ENCODE data around the gene LCE2C.

Gene LCE2C

DNA sequence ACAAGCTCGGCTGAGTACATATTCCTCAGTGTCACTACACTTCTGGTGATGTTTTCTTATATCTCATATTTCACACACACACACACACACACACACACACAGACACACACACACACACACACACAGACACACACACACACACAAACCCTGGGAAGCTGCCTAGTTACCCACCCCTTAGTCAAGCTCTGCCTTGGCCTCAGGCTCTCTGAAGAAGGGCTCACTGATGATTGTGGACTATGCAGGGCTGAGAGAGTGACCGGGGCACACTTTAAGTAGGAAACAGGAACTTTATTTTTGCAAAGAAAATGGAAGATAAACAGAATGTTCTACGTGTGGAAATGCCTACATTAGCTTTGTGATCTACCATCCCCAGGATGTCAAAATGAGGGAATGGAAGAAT lies 31.1 kb upstream of the LCE2C start:
- no peak for TF ChIP-seq EZH2phosphoT487 (IDR thresholded peaks at IDR 0.05; ENCODE audit: borderline replicate concordance, low read length)
- TF ChIP-seq, protein P1, sequence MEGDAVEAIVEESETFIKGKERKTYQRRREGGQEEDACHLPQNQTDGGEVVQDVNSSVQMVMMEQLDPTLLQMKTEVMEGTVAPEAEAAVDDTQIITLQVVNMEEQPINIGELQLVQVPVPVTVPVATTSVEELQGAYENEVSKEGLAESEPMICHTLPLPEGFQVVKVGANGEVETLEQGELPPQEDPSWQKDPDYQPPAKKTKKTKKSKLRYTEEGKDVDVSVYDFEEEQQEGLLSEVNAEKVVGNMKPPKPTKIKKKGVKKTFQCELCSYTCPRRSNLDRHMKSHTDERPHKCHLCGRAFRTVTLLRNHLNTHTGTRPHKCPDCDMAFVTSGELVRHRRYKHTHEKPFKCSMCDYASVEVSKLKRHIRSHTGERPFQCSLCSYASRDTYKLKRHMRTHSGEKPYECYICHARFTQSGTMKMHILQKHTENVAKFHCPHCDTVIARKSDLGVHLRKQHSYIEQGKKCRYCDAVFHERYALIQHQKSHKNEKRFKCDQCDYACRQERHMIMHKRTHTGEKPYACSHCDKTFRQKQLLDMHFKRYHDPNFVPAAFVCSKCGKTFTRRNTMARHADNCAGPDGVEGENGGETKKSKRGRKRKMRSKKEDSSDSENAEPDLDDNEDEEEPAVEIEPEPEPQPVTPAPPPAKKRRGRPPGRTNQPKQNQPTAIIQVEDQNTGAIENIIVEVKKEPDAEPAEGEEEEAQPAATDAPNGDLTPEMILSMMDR (IDR thresholded peaks at IDR 0.05; ENCODE audit: low read depth, low read length, poor library complexity, severe bottlenecking), result no peak
- H3K9me2 ChIP-seq (replicated peaks; ENCODE audit: control insufficient read depth, low read length), result no peaks in the 10 kb centered on the region
- no peak overlapping the region for H3K27ac ChIP-seq (ENCODE audit: low read depth, low read length)
- no peaks in the 10 kb centered on the region for H3K36me3 ChIP-seq (ENCODE audit: control insufficient read depth, low read length)
- H3K27me3 ChIP-seq (ENCODE audit: control insufficient read depth, low read length), result 0 out of 2 replicates have a peak, but pooled peaks cover 3% of the 10 kb centered on the region
- no peaks in the 10 kb centered on the region for H3F3A ChIP-seq (ENCODE audit: control insufficient read depth, insufficient read depth)
- no peaks in the 10 kb centered on the region for H4K20me1 ChIP-seq (ENCODE audit: control insufficient read depth, insufficient read depth, low read depth, low read length)
- no peak overlapping the region for H3K4me2 ChIP-seq (ENCODE audit: low read length)
- no peaks in the 10 kb centered on the region for H3K9me3 ChIP-seq (ENCODE audit: control insufficient read depth, insufficient read depth, low read length)
- H3K4me1 ChIP-seq (ENCODE audit: control insufficient read depth, low read length), result no peaks in the 10 kb centered on the region
- H3K79me2 ChIP-seq (ENCODE audit: control insufficient read depth, low read length), result no peaks in the 10 kb centered on the region
- H3K4me3 ChIP-seq (ENCODE audit: low read length), result no peak overlapping the region

DNA sequence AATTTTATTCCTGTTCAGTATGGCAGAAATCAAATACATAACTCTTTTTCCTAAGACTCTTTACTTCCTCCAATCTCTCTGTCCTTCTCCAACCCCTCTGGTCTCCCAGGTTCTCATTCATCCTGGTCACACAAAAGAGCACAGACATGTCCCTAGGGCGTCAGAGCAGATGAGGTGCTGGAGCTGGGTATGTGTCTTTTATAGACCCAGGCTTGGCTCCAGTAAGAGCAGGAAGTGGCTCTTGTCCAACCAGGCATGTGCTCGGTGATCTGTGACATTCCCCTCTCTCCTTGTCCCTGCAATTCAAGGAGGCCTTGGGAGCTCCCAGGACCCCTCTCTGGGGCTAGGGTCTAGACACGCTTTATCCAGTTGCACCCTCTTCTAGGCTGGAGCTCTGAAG lies 29.9 kb upstream of the LCE2C start:
- H3K9me3 ChIP-seq (ENCODE audit: control insufficient read depth, insufficient read depth, low read length), result no peaks in the 10 kb centered on the region
- H3K79me2 ChIP-seq (ENCODE audit: control insufficient read depth, low read length), result no peaks in the 10 kb centered on the region
- 0 out of 2 replicates have a peak, but pooled peaks cover 7% of the 10 kb centered on the region for H3K27me3 ChIP-seq (ENCODE audit: control insufficient read depth, low read length)
- no peaks in the 10 kb centered on the region for H4K20me1 ChIP-seq (ENCODE audit: control insufficient read depth, insufficient read depth, low read depth, low read length)
- H3K9me2 ChIP-seq (replicated peaks; ENCODE audit: control insufficient read depth, low read length), result no peaks in the 10 kb centered on the region
- no peak overlapping the region for H3K4me2 ChIP-seq (ENCODE audit: low read length)
- no peaks in the 10 kb centered on the region for H3F3A ChIP-seq (ENCODE audit: control insufficient read depth, insufficient read depth)
- H3K36me3 ChIP-seq (ENCODE audit: control insufficient read depth, low read length), result no peaks in the 10 kb centered on the region
- H3K4me1 ChIP-seq (ENCODE audit: control insufficient read depth, low read length), result no peaks in the 10 kb centered on the region
- no peak for TF ChIP-seq EZH2phosphoT487 (IDR thresholded peaks at IDR 0.05; ENCODE audit: borderline replicate concordance, low read length)
- TF ChIP-seq, protein P1 (IDR thresholded peaks at IDR 0.05; ENCODE audit: low read depth, low read length, poor library complexity, severe bottlenecking), result no peak
- no peak overlapping the region for H3K4me3 ChIP-seq (ENCODE audit: low read length)
- H3K27ac ChIP-seq (ENCODE audit: low read depth, low read length), result no peak overlapping the region

GRCh38 chr1:152646656-152647055 lies 28.4 kb upstream of the LCE2C start:
- Histone ChIP-seq H3K4me1 (ENCODE audit: control insufficient read depth, low read length) (no peaks in the 10 kb centered on the region), H3K9me2 (replicated peaks; ENCODE audit: control insufficient read depth, low read length) (no peaks in the 10 kb centered on the region), H4K20me1 (ENCODE audit: control insufficient read depth, insufficient read depth, low read depth, low read length) (no peaks in the 10 kb centered on the region), H3F3A (ENCODE audit: control insufficient read depth, insufficient read depth) (no peaks in the 10 kb centered on the region), H3K27me3 (ENCODE audit: control insufficient read depth, low read length) (0 out of 2 replicates have a peak, but pooled peaks cover 7% of the 10 kb centered on the region), H3K9me3 (ENCODE audit: control insufficient read depth, insufficient read depth, low read length) (no peaks in the 10 kb centered on the region), H3K36me3 (ENCODE audit: control insufficient read depth, low read length) (no peaks in the 10 kb centered on the region), H3K79me2 (ENCODE audit: control insufficient read depth, low read length) (no peaks in the 10 kb centered on the region), H3K4me3 (ENCODE audit: low read length) (no peak overlapping the region), H3K27ac (ENCODE audit: low read depth, low read length) (no peak overlapping the region), H3K4me2 (ENCODE audit: low read length) (no peak overlapping the region)
- no peak for TF ChIP-seq EZH2phosphoT487 (IDR thresholded peaks at IDR 0.05; ENCODE audit: borderline replicate concordance, low read length)
- TF ChIP-seq, protein P1 (IDR thresholded peaks at IDR 0.05; ENCODE audit: low read depth, low read length, poor library complexity, severe bottlenecking), result no peak
